HEK293 (cell line): ENCODE data around the gene FCER2.

Experiments
- KLF9 ChIP-seq: fragments of 450-650 bp; formaldehyde crosslinking; IDR thresholded peaks from 2 replicates; pipeline ENCODE4 v1.5.1; 2016; ENCODE audit warnings: missing biosample characterization, missing genetic modification characterization, low read depth
- TF ChIP-seq, protein P1 (sequence below): fragments of 450-650 bp; formaldehyde crosslinking; IDR thresholded peaks from 2 replicates; pipeline ENCODE4 v1.5.1; 2016; ENCODE audit warnings: missing biosample characterization, missing genetic modification characterization

DNA sequence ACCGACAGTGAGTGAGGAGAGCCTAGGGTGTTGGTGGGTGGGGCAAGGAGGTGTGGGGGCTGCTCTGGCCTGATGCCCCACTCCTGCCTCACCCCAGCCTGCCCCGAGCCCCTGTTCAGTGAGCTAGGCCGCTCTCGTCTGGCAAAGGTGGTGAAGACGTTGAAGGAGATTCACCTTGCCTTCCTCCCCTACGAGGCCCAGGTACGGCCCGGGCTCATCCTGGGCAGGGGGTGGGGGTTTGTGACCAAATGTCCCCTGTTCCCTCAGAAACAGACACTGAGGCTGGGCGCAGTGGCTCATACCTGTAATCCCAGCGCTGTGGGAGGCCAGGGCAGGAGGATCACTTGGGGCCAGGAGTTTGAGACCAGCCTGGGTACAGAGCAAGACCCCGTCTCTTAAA, 61.1 kb downstream of the FCER2 start:
- TF ChIP-seq KLF9 = no peak
- TF ChIP-seq, protein P1, sequence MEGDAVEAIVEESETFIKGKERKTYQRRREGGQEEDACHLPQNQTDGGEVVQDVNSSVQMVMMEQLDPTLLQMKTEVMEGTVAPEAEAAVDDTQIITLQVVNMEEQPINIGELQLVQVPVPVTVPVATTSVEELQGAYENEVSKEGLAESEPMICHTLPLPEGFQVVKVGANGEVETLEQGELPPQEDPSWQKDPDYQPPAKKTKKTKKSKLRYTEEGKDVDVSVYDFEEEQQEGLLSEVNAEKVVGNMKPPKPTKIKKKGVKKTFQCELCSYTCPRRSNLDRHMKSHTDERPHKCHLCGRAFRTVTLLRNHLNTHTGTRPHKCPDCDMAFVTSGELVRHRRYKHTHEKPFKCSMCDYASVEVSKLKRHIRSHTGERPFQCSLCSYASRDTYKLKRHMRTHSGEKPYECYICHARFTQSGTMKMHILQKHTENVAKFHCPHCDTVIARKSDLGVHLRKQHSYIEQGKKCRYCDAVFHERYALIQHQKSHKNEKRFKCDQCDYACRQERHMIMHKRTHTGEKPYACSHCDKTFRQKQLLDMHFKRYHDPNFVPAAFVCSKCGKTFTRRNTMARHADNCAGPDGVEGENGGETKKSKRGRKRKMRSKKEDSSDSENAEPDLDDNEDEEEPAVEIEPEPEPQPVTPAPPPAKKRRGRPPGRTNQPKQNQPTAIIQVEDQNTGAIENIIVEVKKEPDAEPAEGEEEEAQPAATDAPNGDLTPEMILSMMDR = no peak
